Measurements from ENCODE around the gene COL15A1. TPM values are rescaled to one million over a fixed set of nuclear protein-coding genes. Genes with fewer than 3 reads are reported as not detected.
A peak's percentile ranks its signal among the peaks of the same experiment; 100 is the strongest.

The COL15A1 gene
- total RNA-seq, 1 donor from 2014 or later, result 8.0 TPM

GRCh38 chr9:99046068-99046467 lies 102.4 kb downstream of the COL15A1 start:
- no peaks in the 10 kb centered on the region for H3K27me3 ChIP-seq (ENCODE audit: low read depth)
- no peak overlapping the region for H3K27ac ChIP-seq
- intact Hi-C loops (cut with DNase I), result no loop called here
- H3K9me3 ChIP-seq, result no peaks in the 10 kb centered on the region
- no peak overlapping the region for H3K4me3 ChIP-seq
- ATAC-seq (no peak), DNase-seq (no peak)
- H3K36me3 ChIP-seq, result no peaks in the 10 kb centered on the region
- peaks cover 18% of the 10 kb centered on the region for H3K4me1 ChIP-seq
- no peak for TF ChIP-seq CTCF (IDR thresholded peaks at IDR 0.05)

GRCh38 chr9:99046542-99047071 lies 102.9 kb downstream of the COL15A1 start:
- no peaks in the 10 kb centered on the region for H3K9me3 ChIP-seq
- H3K4me3 ChIP-seq, result no peak overlapping the region
- H3K36me3 ChIP-seq, result no peaks in the 10 kb centered on the region
- H3K27ac ChIP-seq, result no peak overlapping the region
- peaks cover 13% of the 10 kb centered on the region for H3K4me1 ChIP-seq
- intact Hi-C loops (cut with DNase I), result no loop called here
- no peaks in the 10 kb centered on the region for H3K27me3 ChIP-seq (ENCODE audit: low read depth)
- ATAC-seq (peak; percentile 29 to 57), DNase-seq (no peak)
- TF ChIP-seq CTCF (IDR thresholded peaks at IDR 0.05), result no peak

DNA sequence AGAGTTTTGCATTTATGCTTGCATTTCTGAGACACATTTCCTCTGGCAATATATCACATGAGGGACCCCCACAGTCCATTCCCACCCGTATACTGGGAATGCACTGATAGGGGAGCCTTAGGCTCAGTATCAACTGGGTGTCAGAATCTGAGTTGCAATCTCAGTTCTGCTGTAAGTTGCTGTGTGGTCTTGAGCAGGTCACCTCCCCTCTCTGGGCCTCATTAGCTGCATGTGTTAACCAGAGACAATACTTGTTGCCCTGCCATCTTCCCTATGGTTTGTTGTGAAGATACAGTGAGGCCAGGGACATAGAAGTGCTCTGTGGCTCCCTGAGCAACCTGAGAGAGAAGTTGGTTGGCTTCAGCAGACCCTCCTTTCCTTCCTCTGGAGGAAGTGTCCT lies 105.5 kb downstream of the COL15A1 start:
- H3K27ac ChIP-seq, result no peak overlapping the region
- no peaks in the 10 kb centered on the region for H3K4me1 ChIP-seq
- no peak for ATAC-seq
- TF ChIP-seq CTCF (IDR thresholded peaks at IDR 0.05), result no peak
- no peaks in the 10 kb centered on the region for H3K27me3 ChIP-seq (ENCODE audit: low read depth)
- intact Hi-C loops (cut with DNase I), result no loop called here
- no peaks in the 10 kb centered on the region for H3K9me3 ChIP-seq
- no peak for DNase-seq
- no peak overlapping the region for H3K4me3 ChIP-seq
- H3K36me3 ChIP-seq, result no peaks in the 10 kb centered on the region

DNA sequence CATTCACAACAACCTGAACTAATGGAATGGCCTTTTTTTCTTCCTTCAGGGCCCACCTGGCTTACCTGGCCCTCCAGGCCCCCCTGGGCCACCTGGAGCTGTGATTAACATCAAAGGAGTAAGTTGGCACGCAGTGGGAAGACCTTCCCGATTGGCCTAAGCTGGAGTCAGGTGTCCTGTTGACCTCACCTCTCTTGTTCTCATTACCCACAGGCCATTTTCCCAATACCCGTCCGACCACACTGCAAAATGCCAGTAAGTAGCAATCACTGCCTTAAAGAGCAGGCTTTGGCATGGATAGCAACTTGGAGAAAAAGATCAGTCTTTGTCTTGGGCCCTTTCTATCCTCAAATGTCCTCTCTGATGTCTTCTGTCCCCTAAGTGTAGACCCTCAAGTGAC lies 105.9 kb downstream of the COL15A1 start:
- ATAC-seq, result no peak
- H3K36me3 ChIP-seq, result no peaks in the 10 kb centered on the region
- TF ChIP-seq CTCF (IDR thresholded peaks at IDR 0.05), result no peak
- no peaks in the 10 kb centered on the region for H3K27me3 ChIP-seq (ENCODE audit: low read depth)
- H3K9me3 ChIP-seq, result no peaks in the 10 kb centered on the region
- no peaks in the 10 kb centered on the region for H3K4me1 ChIP-seq
- intact Hi-C loops (cut with DNase I), result no loop called here
- no peak overlapping the region for H3K27ac ChIP-seq
- no peak overlapping the region for H3K4me3 ChIP-seq
- DNase-seq, result no peak

GRCh38 chr9:99050292-99050911 lies 106.7 kb downstream of the COL15A1 start:
- H3K36me3 ChIP-seq, result no peaks in the 10 kb centered on the region
- no peak for TF ChIP-seq CTCF (IDR thresholded peaks at IDR 0.05)
- intact Hi-C loops (cut with DNase I), result no loop called here
- DNase-seq (no peak), ATAC-seq (peak in 1 of 2 donors; percentile 34)
- no peak overlapping the region for H3K27ac ChIP-seq
- no peak overlapping the region for H3K4me3 ChIP-seq
- no peaks in the 10 kb centered on the region for H3K4me1 ChIP-seq
- no peaks in the 10 kb centered on the region for H3K27me3 ChIP-seq (ENCODE audit: low read depth)
- no peaks in the 10 kb centered on the region for H3K9me3 ChIP-seq

Data from lower lobe of right lung (tissue), 2 donors.